ENCODE results near the gene CCK. TPM values are rescaled to one million over a fixed set of nuclear protein-coding genes. Genes with fewer than 3 reads are reported as not detected.

Gene CCK
- total and polyA plus RNA-seq, 2 experiments from 2014 or later: 3.1 to 4.2 TPM

GRCh38 chr3:42224178-42224577 is 41.8 kb downstream of the CCK start (continued):
- TF ChIP-seq ZNF462 (CRISPR knock-in tag; IDR thresholded peaks at IDR 0.05): no peak
- TF ChIP-seq CREB1 (CRISPR knock-in tag; IDR thresholded peaks at IDR 0.05; ENCODE audit: low read depth): no peak
- no peak for TF ChIP-seq REST (IDR thresholded peaks at IDR 0.05; ENCODE audit: unreplicated experiment)
- no peak for TF ChIP-seq STAT1 (IDR thresholded peaks at IDR 0.05; ENCODE audit: unreplicated experiment)
- no peak for TF ChIP-seq EZH2phosphoT487 (IDR thresholded peaks at IDR 0.05; ENCODE audit: unreplicated experiment)
- TF ChIP-seq ETS1 (IDR thresholded peaks at IDR 0.05): no peak
- no peak for TF ChIP-seq EZH2 (IDR thresholded peaks at IDR 0.05; ENCODE audit: low read depth, unreplicated experiment)
- no peak for TF ChIP-seq ZNF114 (CRISPR knock-in tag; IDR thresholded peaks at IDR 0.05)
- no peak for TF ChIP-seq JUNB (IDR thresholded peaks at IDR 0.05; ENCODE audit: unreplicated experiment)
- TF ChIP-seq NANOG (IDR thresholded peaks at IDR 0.05; ENCODE audit: borderline replicate concordance): no peak

All from GM23338 (cell line).